C4-2B (cell line): ENCODE measurements around the gene GGPS1.

Experiments used
- H3K27ac ChIP-seq: fragments of 450-650 bp; 2 replicates; pipeline ENCODE4 v1.5.1; 2017
- ZFX ChIP-seq: fragments of 450-650 bp; IDR thresholded peaks from 2 replicates; pipeline ENCODE4 v1.6.1; 2017
- TF ChIP-seq, protein P1 (sequence below): fragments of 450-650 bp; conservative IDR thresholded peaks from 2 replicates; pipeline ENCODE4 v1.5.1; 2017; ENCODE audit warnings: mild to moderate bottlenecking

GGPS1 gene

DNA sequence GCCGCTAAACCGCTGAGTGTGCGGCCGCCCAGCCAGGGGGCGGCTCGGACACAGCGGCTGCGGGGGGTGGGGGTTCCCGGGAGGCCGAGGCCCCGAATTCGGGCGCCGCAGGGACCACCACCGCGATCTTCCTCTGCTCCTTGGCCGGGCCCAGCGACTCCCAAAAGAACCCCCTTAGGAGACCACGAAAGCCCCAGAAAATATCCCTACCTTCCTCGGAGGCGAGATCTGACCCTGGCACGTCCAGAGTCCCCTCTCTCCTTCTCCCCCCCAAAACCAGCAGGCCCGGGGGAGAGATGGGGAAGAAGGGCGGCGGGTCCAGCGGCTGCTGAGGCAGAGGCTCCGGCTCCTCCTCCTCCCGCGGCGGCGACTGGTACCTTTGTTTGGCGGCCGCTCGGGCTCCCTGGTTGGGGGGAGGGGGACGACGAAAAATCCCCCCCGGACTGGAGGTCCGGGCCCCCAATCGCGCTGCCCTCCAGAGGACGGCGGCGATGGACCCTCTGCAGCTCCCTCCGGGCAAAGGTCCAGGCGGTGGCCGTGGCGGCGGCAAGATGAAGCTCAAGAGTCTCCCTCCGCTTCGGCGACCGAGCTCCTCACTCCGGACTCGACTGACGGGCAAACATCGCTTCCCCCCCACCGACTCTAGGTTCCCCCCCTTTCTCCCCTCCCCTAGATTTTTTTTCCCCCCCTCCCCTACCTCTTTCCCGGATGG is 655 bp upstream of the GGPS1 start, which contains the start of gene ARID4B:
Gene ARID4B (minus strand): TSS at position 621 of the 712 bp plus-strand sequence. CDS start 1,260 bp downstream, outside the sequence.
- H3K27ac ChIP-seq: peak within 1 kb of the TSS; percentile 99
- TF ChIP-seq, protein P1, sequence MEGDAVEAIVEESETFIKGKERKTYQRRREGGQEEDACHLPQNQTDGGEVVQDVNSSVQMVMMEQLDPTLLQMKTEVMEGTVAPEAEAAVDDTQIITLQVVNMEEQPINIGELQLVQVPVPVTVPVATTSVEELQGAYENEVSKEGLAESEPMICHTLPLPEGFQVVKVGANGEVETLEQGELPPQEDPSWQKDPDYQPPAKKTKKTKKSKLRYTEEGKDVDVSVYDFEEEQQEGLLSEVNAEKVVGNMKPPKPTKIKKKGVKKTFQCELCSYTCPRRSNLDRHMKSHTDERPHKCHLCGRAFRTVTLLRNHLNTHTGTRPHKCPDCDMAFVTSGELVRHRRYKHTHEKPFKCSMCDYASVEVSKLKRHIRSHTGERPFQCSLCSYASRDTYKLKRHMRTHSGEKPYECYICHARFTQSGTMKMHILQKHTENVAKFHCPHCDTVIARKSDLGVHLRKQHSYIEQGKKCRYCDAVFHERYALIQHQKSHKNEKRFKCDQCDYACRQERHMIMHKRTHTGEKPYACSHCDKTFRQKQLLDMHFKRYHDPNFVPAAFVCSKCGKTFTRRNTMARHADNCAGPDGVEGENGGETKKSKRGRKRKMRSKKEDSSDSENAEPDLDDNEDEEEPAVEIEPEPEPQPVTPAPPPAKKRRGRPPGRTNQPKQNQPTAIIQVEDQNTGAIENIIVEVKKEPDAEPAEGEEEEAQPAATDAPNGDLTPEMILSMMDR: no peak
- peak; percentile 75 for TF ChIP-seq ZFX

DNA sequence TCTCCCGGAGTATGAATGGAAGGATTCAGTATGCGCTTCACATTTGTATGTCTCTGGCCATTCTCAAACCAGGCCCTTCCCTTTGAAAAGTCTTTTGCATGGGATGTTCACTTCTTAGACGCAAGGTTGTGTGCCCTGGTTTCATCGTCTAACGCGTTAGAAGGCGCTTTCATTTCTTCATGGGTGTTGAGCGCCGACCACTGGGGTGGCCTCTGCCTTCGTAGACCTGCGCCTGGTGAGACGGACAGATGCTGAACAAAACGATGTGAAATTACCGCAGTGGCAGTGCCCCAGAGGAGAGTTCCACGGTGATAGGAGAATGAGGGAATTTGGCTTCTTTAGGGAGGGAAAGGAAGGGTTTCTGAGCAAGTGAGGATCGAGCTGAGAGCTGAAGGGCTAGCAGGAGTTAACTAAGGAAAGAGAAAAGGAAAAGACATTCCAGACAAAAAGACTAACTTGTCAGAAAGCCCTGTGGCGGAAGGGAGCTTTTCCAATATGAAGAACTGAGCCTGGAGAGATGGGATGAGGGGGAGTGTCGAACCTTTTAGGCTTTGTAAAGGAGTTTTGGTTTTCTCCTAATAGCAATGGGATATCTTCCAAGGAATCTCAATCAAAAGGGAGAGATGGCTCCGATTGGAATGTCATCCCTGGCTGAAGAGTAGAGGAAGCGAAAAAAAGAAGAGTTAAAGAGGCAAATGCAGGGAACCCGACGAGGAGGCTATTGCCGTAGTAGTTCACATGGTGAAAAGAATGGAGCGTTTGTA is 951 bp downstream of the GGPS1 start:
- peak overlapping the region; percentile 99 for H3K27ac ChIP-seq
- TF ChIP-seq, protein P1: peak; percentile 14; the same call in 1 of the 2 replicates
- no peak for TF ChIP-seq ZFX

DNA sequence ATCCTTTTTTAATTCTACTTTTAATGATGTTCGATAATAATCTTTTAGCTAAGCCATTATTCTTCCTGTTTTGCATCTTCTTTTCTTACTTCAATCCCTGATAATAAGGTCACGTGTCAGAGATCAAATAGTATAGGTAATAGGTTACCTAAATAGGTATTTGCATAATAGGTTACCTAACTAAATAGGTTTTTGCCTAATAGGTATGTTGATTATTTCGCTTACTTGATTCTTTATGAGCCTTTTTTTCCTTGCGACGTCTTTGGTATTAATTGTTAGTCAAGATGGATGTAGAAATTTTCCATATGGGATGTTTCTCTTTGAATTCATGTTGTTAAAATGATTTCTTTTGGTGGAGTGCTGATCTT is 2.5 kb downstream of the GGPS1 start:
- no peak overlapping the region for H3K27ac ChIP-seq
- TF ChIP-seq, protein P1: no peak
- no peak for TF ChIP-seq ZFX

DNA sequence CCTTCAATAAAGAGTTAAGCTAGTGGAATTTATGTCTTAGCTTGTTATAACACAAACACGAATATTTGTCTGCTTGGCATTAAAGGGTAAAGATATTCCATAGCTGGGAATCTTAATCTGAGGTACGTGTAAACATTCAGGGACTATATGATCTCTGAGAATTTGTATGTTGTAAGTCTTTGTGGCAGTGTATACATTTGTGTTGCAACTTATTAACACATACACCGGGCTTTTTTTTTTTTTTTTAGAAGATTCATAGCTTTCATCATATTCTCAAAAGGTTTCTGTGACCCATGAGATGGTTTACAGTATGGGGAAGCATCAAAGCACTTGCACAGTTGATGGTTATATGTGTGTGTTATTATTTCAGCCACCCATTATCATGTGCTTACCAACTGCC is 3.0 kb downstream of the GGPS1 start:
- no peak for TF ChIP-seq ZFX
- TF ChIP-seq, protein P1: no peak
- H3K27ac ChIP-seq: no peak overlapping the region

DNA sequence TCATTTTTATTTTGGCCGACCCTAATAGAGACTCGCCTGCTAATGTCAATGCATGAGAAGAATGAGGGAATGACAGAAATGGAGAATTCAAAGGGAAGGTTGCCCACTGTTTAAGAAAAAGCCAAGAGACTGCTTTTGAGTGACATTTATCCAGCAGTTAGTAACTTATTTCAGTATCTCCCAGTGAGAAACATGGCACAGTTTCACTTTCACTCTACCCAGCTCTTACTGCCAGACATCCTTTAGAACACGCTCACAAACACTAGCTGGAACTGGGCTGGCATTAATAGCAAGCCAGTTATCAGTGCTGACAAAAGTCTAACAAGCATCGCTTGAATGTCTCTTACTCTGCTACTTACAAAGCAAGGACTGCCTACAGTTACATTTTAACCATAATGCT is 8.5 kb downstream of the GGPS1 start:
- H3K27ac ChIP-seq: no peak overlapping the region
- TF ChIP-seq, protein P1: no peak
- TF ChIP-seq ZFX: no peak

DNA sequence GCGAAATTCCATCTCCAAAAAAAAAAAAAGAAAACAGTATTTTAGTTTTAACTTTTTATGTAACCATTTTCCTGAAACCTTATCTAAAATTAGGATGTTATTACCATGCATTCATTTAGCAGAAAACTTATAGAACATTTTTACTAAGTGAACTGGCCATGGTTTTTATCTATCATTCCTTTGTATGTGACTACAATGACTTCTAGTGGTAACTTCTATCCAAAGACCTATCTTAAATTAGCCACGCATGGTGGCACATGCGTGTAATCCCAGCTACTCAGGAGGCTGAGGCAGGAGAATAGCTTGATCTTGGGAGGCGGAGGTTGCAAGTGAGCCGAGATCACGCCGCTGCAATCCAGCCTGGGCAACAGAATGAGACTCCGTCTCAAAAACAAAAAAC is 11.4 kb downstream of the GGPS1 start:
- TF ChIP-seq ZFX: no peak
- TF ChIP-seq, protein P1: no peak
- H3K27ac ChIP-seq: no peak overlapping the region

DNA sequence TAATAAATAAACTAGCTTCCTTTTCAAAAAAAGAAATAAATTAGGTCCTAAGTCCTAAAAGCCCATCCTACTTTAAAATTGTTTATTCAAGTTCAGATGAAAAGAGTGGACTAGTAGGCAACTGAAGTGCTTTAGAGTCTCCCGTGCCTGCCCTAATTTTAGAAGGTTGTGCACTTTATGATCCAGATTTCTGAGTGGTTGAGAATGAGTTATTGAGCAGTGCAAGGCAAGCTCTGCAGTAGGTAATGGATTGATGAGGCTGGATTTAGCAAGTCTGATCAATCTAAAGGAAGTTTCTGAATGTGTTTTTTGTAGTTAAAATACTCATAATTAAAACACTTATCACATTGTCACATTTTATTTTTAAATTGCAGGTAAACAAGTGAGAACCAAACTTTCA is 13.0 kb downstream of the GGPS1 start:
- TF ChIP-seq ZFX: no peak
- TF ChIP-seq, protein P1: no peak

More for the DNA sequence above, 13.0 kb downstream of the GGPS1 start:
- no peak overlapping the region for H3K27ac ChIP-seq
